Measurements from ENCODE around the gene KL.

Gene KL

GRCh38 chr13:33004511-33004910 lies 11.7 kb upstream of the KL start:
- no peak for DNase-seq (ENCODE audit: low spot score)

GRCh38 chr13:33006134-33006533 lies 10.1 kb upstream of the KL start:
- DNase-seq (ENCODE audit: low spot score) = no peak

- no peak for DNase-seq (ENCODE audit: low spot score)
These were observed 9.6 kb upstream of the KL start for GRCh38 chr13:33006638-33007037.

GRCh38 chr13:33007237-33007636 lies 9.0 kb upstream of the KL start:
- no peak for DNase-seq (ENCODE audit: low spot score)

GRCh38 chr13:33007950-33008349 lies 8.3 kb upstream of the KL start:
- DNase-seq (ENCODE audit: low spot score) = no peak

DNA sequence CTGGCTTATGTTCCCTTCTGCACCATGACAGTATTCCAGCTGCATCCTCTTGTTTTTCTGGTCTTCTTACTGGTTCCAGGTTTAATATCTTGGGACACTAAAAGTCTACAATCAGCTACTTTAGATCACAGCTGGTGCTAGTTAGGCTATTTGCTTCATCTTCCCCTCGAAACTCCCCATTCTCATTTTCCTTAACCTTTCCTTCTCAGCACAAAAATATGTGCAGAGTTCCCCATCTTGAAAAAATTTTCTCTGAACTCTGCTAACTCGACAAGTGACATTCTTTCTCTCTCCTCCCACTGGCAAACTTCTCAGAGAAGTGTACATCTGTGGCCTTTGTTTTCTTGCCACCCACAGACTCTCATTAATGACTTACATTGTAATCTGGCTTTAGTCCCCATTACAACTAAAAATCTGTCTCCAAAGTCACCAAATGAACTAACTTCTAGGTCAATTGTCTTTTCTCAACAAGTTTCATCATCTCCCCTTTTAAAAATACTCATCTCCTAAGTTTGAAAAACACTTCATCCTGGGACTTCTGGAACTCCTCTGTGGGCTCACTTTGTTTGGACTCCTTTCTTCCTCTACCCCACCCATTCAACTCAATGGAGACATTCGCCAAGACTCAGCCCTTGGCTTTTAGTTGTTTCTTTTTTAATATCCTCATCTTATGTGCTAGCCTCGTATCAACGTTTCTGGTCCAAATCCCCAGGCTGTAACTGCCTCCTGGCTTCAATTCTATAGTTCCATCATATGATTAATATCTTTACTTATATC lies 7.1 kb upstream of the KL start:
- no peak for DNase-seq (ENCODE audit: low spot score)

GRCh38 chr13:33011828-33012470 lies 4.3 kb upstream of the KL start:
- no peak for DNase-seq (ENCODE audit: low spot score)

GRCh38 chr13:33014291-33014690 lies 1.9 kb upstream of the KL start:
- no peak for DNase-seq (ENCODE audit: low spot score)

DNA sequence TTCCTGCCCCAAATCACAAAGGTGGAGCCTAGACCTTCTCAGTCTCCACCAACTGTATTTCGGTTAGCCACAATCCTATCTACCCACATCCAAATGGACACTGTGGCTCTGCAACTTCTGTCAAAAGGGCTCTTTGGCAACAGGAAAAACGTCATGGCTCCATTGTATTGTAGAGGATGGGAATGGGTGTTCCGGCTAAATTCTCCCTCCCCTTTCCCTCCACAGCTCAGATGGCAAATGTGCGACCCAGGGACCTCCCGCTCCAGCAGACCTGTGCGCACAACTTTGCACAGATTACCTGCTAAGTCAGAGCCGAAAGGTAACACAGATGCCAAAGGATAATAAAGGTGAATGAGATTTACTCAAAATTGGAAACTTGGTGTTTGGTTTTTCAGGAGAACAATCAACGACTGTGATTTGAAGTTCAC lies 968 bp upstream of the KL start:
- no peak for DNase-seq (ENCODE audit: low spot score)

DNA sequence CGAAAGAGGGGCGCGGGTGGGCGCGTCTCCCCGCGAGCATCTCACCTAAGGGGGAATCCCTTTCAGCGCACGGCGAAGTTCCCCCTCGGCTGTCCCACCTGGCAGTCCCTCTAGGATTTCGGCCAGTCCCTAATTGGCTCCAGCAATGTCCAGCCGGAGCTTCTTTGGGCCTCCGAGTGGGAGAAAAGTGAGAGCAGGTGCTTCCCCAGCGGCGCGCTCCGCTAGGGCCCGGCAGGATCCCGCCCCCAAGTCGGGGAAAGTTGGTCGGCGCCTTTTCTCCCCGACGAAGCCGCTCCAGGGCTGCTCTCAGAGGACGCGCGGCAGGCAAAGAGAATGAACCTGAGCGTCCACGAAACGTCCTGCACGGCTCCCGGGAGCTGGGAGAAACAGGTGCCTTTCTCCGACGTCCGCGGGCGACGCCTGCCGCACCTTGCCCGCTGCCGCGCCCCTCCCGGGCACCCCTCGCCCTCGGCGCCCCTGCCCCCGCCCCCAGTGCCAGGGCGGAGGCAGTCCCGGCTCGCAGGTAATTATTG lies 366 bp upstream of the KL start:
- no peak for DNase-seq (ENCODE audit: low spot score)

GRCh38 chr13:33017323-33017929 lies 1.2 kb downstream of the KL start:
- DNase-seq (ENCODE audit: low spot score) = peak; percentile 23

GRCh38 chr13:33018886-33019285 lies 2.7 kb downstream of the KL start:
- DNase-seq (ENCODE audit: low spot score) = no peak

GRCh38 chr13:33022986-33023385 lies 6.8 kb downstream of the KL start:
- no peak for DNase-seq (ENCODE audit: low spot score)

- DNase-seq (ENCODE audit: low spot score) = no peak
These were observed 9.1 kb downstream of the KL start for GRCh38 chr13:33025220-33025744.

DNA sequence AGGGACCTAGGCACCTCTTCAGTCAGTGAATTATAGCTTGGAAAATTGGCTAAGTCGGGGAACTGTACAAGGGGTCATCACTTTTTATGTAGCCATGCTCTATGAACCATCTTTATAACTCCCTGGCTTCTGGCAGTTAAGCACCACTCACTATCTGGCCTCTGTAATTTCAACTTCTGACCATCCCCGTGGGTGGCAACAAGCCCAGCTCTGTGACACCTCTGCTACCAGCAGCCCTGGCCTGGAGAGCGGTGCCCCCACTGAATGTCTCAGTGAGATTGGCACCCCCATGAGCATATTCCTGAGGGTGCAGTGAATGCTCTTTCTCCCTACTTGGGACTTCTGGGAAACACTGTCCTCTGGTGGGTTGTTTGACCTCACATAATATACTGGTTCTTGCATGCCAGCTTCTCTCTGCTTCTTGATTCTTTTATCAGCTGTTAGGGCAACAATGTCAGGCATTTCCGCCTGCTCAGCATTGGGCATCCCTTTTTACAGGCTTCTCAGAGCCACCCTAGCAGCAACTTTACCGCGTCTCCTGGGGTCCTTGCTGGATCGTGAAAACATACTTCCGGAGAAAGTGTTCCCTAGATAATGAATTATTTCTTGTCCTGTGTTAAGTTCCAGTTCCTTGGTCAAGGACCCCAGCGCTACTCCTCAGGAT lies 10.4 kb downstream of the KL start:
- no peak for DNase-seq (ENCODE audit: low spot score)

DNA sequence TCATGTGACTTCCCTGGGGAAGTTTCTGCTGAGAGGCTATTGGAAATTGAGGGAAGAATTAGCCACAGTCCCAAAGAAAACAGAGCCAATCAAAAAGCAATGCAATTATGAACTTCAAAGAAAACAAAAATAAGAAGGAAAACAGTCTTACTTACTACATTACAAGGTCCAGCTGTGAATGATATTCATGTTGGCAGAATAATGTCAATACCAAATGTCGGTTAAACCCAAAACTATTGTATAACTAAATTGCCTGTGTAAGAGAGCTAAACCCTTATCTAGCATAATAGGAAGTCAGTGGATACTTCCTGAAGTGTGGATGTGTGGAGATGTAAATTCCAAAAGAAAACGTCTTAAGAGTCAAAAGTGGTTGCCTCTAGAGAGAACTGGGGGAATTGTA lies 12.4 kb downstream of the KL start:
- DNase-seq (ENCODE audit: low spot score) = no peak

GRCh38 chr13:33031277-33031676 lies 15.1 kb downstream of the KL start:
- no peak for DNase-seq (ENCODE audit: low spot score)

DNA sequence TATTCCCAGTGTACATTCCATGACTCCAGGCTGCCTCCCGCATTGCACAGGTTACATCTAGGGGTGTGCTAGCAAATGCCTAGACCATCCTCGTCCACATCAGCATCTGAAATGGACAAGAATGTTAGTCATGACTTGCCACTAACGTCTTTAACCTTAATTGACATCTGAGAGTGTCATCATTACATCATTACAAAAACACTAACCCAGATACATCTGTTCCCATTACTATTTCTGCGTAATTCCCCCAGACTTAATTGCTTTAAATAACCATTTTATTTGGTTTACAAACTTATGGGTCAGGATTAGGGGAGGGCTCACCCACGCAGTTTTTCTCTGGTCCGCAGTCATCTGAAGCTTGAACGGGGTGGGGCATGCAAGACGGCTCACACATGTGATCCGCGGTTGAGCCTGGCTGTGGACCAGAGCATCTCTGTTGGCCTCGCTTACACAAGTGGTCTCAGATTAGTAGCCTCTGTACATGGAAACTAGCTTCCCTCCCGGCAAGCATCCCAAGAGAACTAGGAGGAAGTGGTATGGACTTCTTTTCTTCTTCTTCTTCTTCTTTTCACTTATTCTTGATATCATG lies 15.9 kb downstream of the KL start:
- no peak for DNase-seq (ENCODE audit: low spot score)

- DNase-seq (ENCODE audit: low spot score) = no peak
These were observed 17.0 kb downstream of the KL start for GRCh38 chr13:33033051-33033812.

- no peak for DNase-seq (ENCODE audit: low spot score)
These were observed 17.8 kb downstream of the KL start for GRCh38 chr13:33033986-33034385.

- no peak for DNase-seq (ENCODE audit: low spot score)
These were observed 18.8 kb downstream of the KL start for GRCh38 chr13:33034882-33035520.
